ENCODE results near the gene KIF22. TPM values are rescaled to one million over a fixed set of nuclear protein-coding genes. Genes with fewer than 3 reads are reported as not detected.

Gene KIF22
- total and polyA plus RNA-seq, 10 donors = 26.6 to 59.2 (median 39.0) TPM

GRCh38 chr16:29820271-29820701, 29.7 kb downstream of the KIF22 start, which contains the start of gene MVP:
MVP (plus strand) TSS chr16:29820462; CDS start chr16:29830550, 10,088 bp downstream.
- DNase-seq = peak; percentile 92
- intact Hi-C loops (cut with DNase I; ENCODE audit: low total_unique reads) = no loop called here
- WGBS, 5 donors = 0 to 5% (median 0%) methylated on average over 4 of the region's 4 CpGs

DNA sequence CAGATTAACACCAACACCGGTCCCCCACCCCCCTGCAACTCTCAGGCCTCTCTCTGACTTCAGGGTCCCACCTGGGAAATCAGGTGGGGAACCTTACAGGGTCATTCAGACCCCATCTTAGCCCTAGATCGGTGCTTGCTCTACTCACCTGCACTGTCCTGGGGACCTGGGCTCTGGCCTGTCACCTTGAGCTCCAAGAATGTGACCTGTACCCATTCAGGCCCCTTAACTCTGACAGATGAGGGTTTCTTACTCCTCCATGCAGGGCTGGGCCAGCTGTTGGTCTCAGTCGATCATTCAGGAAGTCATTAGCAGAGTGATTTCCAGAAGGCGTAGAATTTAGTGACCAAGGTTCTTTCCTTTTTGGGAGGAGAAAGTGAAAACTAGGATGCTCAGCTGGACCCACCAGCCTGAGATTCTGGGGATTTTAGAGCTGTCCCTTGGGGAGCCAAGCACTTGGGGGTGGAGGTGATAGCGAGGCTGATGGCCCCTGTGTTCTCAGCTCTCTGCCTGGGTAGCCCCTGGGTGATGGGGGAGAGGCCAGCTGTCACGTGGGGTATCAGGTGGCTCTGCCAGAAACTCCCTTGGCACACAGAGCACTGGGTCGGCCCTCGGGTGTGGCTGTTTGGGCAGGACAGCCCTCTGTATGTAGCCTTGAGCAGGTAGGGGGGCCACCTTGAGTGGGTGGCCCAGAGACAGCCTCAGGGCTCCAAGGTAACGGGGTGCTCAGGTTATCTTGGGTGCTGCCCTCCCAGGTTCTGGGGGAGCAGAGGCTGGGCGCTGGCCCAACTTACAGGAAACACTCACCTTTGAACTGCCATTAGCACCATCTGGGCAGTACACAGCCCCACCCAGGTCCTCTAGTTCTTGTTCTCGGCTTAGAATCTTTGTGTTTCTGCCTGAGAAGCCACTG, 30.4 kb downstream of the KIF22 start:
- no peaks in the 10 kb centered on the region for H3K9me3 ChIP-seq
- H3K36me3 ChIP-seq = peaks cover 0 to 40% (median 13%) of the 10 kb centered on the region in 6 donors
- DNase-seq = peak; percentile 90
- WGBS, 5 donors = 16 to 24% (median 17%) methylated on average over 9 to 11 of the region's 11 CpGs
- peak overlapping the region; percentile 53 to 93 (median 86) for H3K4me3 ChIP-seq
- no peaks in the 10 kb centered on the region for H3K27me3 ChIP-seq (replicated peaks in 1 of 7)
- intact Hi-C loops (cut with DNase I; ENCODE audit: low total_unique reads) = no loop called here
- peak; percentile 58 to 72 (median 66) for TF ChIP-seq POLR2AphosphoS5 (IDR thresholded peaks at IDR 0.05)
- no peak for TF ChIP-seq POLR2A (IDR thresholded peaks at IDR 0.05)
- peak overlapping the region; percentile 86 to 95 (median 90) for H3K27ac ChIP-seq
- peaks cover 57 to 95% (median 88%) of the 10 kb centered on the region in 6 donors for H3K4me1 ChIP-seq

More at GRCh38 chr16:29820271-29820701, 29.7 kb downstream of the KIF22 start, which contains the start of gene MVP:
- Histone ChIP-seq H3K27ac (peak within 1 kb of the TSS; percentile 86 to 95 (median 90)), H3K9me3 (no peaks in the 10 kb centered on the region), H3K27me3 (replicated peaks in 1 of 7) (no peaks in the 10 kb centered on the region), H3K4me1 (peaks cover 53 to 93% (median 86%) of the 10 kb centered on the region in 6 donors), H3K36me3 (peaks cover 0 to 34% (median 13%) of the 10 kb centered on the region in 6 donors), H3K4me3 (peak within 1 kb of the TSS; percentile 53 to 93 (median 86))
- TF ChIP-seq CTCF (IDR thresholded peaks at IDR 0.05 in 8 of 11, conservative IDR thresholded peaks at IDR 0.05 in 3 of 11) = no peak
- TF ChIP-seq POLR2A (IDR thresholded peaks at IDR 0.05) = no peak
- peak; percentile 66 to 84 (median 81) for TF ChIP-seq POLR2AphosphoS5 (IDR thresholded peaks at IDR 0.05)

DNA sequence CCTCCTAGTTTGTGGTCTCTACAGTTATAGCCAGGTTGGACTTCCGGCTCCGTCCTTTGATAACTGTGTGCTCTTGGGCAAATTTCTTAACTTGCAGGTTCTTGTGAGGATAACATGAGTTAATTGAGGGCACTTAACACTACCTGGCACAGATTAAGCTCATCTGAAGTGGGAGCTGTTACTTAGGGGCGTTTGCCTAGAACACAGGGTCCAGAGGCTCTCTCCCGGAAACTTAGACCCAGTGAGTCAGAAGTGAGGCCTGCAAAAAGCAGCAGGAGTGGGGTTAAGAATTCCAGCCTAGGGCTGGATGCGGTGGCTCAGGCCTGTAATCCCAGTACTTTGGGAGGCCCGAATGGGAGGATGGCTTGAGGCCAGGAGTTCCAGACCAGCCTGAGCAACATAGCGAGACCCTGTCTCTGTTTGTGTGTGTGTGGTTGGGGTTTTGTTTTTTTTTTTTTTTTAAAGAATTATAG, 31.1 kb downstream of the KIF22 start:
- Histone ChIP-seq H3K4me1 (peaks cover 57 to 100% (median 92%) of the 10 kb centered on the region in 6 donors), H3K36me3 (peaks cover 0 to 45% (median 13%) of the 10 kb centered on the region in 6 donors), H3K4me3 (peak overlapping the region; percentile 53 to 93 (median 86)), H3K9me3 (no peaks in the 10 kb centered on the region), H3K27me3 (replicated peaks in 1 of 7) (no peaks in the 10 kb centered on the region), H3K27ac (peak overlapping the region; percentile 86 to 95 (median 90))
- 35 to 66% (median 55%) methylated on average over 7 of the region's 7 CpGs for WGBS, 5 donors
- TF ChIP-seq POLR2A (IDR thresholded peaks at IDR 0.05) = no peak
- TF ChIP-seq POLR2AphosphoS5 (IDR thresholded peaks at IDR 0.05) = no peak
- no peak for TF ChIP-seq CTCF (IDR thresholded peaks at IDR 0.05 in 8 of 11, conservative IDR thresholded peaks at IDR 0.05 in 3 of 11)
- intact Hi-C loops (cut with DNase I; ENCODE audit: low total_unique reads) = no loop called here
- DNase-seq = no peak

DNA sequence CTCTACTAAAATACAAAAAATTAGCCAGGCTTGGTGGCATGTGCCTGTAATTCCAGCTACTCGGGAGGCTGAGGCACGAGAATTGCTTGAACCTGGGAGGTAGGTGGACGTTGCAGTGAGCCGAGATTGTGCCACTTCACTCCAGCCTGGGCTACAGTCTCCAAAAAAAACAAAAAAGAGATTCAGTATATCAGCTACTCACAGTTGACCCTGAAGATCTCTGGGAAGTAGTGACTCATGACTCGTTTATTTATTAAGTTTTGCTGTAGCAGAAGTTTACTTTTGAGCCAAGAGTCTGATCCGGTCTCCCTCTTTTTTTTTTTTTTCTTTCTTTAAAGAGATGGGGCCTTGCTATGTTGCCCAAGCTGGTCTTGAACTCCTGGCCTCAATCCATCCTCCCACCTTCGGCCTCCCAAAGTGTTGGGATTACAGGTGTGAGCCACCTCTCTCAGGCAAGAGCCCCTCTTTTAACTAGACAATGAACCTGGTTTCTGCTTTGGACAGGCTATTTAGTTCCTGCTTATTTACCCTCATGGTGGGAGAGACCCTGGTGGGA, 34.1 kb downstream of the KIF22 start:
- DNase-seq = no peak
- H3K36me3 ChIP-seq = peaks cover 0 to 39% (median 2%) of the 10 kb centered on the region in 6 donors
- no peaks in the 10 kb centered on the region for H3K9me3 ChIP-seq
- TF ChIP-seq POLR2A (IDR thresholded peaks at IDR 0.05) (no peak), CTCF (IDR thresholded peaks at IDR 0.05 in 8 of 11, conservative IDR thresholded peaks at IDR 0.05 in 3 of 11) (no peak), POLR2AphosphoS5 (IDR thresholded peaks at IDR 0.05) (no peak)
- intact Hi-C loops (cut with DNase I; ENCODE audit: low total_unique reads) = no loop called here
- H3K27me3 ChIP-seq (replicated peaks in 1 of 7) = no peaks in the 10 kb centered on the region
- peak overlapping the region in 6 of 8 donors; percentile 55 to 68 (median 64) for H3K27ac ChIP-seq
- WGBS, 5 donors = 56 to 76% (median 71%) methylated on average over 7 of the region's 7 CpGs
- H3K4me1 ChIP-seq = peaks cover 59 to 100% (median 77%) of the 10 kb centered on the region in 6 donors
- no peak overlapping the region for H3K4me3 ChIP-seq

Data from spleen (tissue), 11 donors.